DMS79 treated with DMSO at 0.1 percent for 48 hours (cell line): ENCODE measurements around the gene MAX.

ENCODE experiments used
- DNase-seq: peaks from one replicate; lab custom pipeline; 2025; lab: John Stamatoyannopoulos, UW

Gene MAX

GRCh38 chr14:65102441-65103149, at the start of gene MAX:
MAX (minus strand) TSS chr14:65102517; CDS start chr14:65102339, 178 bp downstream.
- peak; percentile 99 for DNase-seq

- no peak for DNase-seq
Observed at GRCh38 chr14:65151609-65151956, 49.3 kb upstream of the MAX start.

GRCh38 chr14:65150898-65151608, 48.7 kb upstream of the MAX start:
- no peak for DNase-seq

- no peak for DNase-seq
Observed at GRCh38 chr14:65149116-65149515, 46.8 kb upstream of the MAX start.

- DNase-seq = no peak
Observed at GRCh38 chr14:65144170-65144569, 41.9 kb upstream of the MAX start.

- DNase-seq = no peak
Observed at GRCh38 chr14:65142914-65143625, 40.8 kb upstream of the MAX start.

- DNase-seq = no peak
Observed at GRCh38 chr14:65142429-65142828, 40.1 kb upstream of the MAX start.

GRCh38 chr14:65141523-65141922, 39.2 kb upstream of the MAX start:
- no peak for DNase-seq

- DNase-seq = peak; percentile 68
Observed at GRCh38 chr14:65137648-65138307, 35.5 kb upstream of the MAX start.

GRCh38 chr14:65134651-65135579, 32.6 kb upstream of the MAX start:
- peak; percentile 85 for DNase-seq

GRCh38 chr14:65132855-65133254, 30.5 kb upstream of the MAX start:
- DNase-seq = no peak

GRCh38 chr14:65131301-65131701, 29.0 kb upstream of the MAX start:
- no peak for DNase-seq

GRCh38 chr14:65128096-65128495, 25.8 kb upstream of the MAX start:
- no peak for DNase-seq

- peak; percentile 74 for DNase-seq
Observed at GRCh38 chr14:65117769-65118745, 15.7 kb upstream of the MAX start.

- DNase-seq = no peak
Observed at GRCh38 chr14:65115615-65116014, 13.3 kb upstream of the MAX start.

GRCh38 chr14:65110525-65110924, 8.2 kb upstream of the MAX start:
- DNase-seq = no peak

- DNase-seq = no peak
Observed at GRCh38 chr14:65109357-65109756, 7.0 kb upstream of the MAX start.

- DNase-seq = no peak
Observed at GRCh38 chr14:65107200-65107599, 4.9 kb upstream of the MAX start.

GRCh38 chr14:65106736-65107135, 4.4 kb upstream of the MAX start:
- DNase-seq = no peak

GRCh38 chr14:65106316-65106715, 4.0 kb upstream of the MAX start:
- DNase-seq = no peak
